HT-29 (cell line): ENCODE results near the gene MC2R. TPM values are rescaled to one million over a fixed set of nuclear protein-coding genes. Genes with fewer than 3 reads are reported as not detected.

ENCODE experiments used
- DNase-seq: peaks from one replicate; pipeline ENCODE4 v3.0.0-alpha.2; 2015; ENCODE audit warnings: low spot score
- total RNA-seq: library from RNA; depleted of rRNA; stranded (reverse); fragments of >200 nt; shearing (Covaris generic); gene quantifications from 2 replicates; pipeline ENCODE4 v1.2.3, GENCODE V29; 2014

The MC2R gene
- total RNA-seq, 1 experiment from 2014 or later: not detected

- no peak for DNase-seq
These were observed 21.9 kb downstream of the MC2R start for GRCh38 chr18:13893418-13893760.

- no peak for DNase-seq
These were observed 23.2 kb downstream of the MC2R start for GRCh38 chr18:13892098-13892497.

- no peak for DNase-seq
These were observed 24.5 kb downstream of the MC2R start for GRCh38 chr18:13890761-13891361.

GRCh38 chr18:13889671-13890070 lies 25.7 kb downstream of the MC2R start:
- peak; percentile 23 for DNase-seq

GRCh38 chr18:13888191-13888716 lies 27.1 kb downstream of the MC2R start:
- no peak for DNase-seq

GRCh38 chr18:13885009-13885408 lies 30.3 kb downstream of the MC2R start:
- no peak for DNase-seq

- DNase-seq: no peak
These were observed 35.4 kb downstream of the MC2R start for GRCh38 chr18:13879937-13880336.

GRCh38 chr18:13879492-13879891 lies 35.8 kb downstream of the MC2R start:
- DNase-seq: no peak

GRCh38 chr18:13878857-13879256 lies 36.5 kb downstream of the MC2R start:
- DNase-seq: no peak

GRCh38 chr18:13877157-13877556 lies 38.2 kb downstream of the MC2R start:
- DNase-seq: no peak

- DNase-seq: no peak
These were observed 40.8 kb downstream of the MC2R start for GRCh38 chr18:13874558-13874957.

- no peak for DNase-seq
These were observed 42.4 kb downstream of the MC2R start for GRCh38 chr18:13872932-13873331.

GRCh38 chr18:13872373-13872772 lies 43.0 kb downstream of the MC2R start:
- DNase-seq: no peak

- no peak for DNase-seq
These were observed 43.6 kb downstream of the MC2R start for GRCh38 chr18:13871701-13872100.

GRCh38 chr18:13868501-13869271 lies 46.6 kb downstream of the MC2R start:
- no peak for DNase-seq

- peak; percentile 70 for DNase-seq
These were observed 52.4 kb downstream of the MC2R start for GRCh38 chr18:13862898-13863297.

GRCh38 chr18:13849791-13850190 lies 65.5 kb downstream of the MC2R start:
- peak; percentile 11 for DNase-seq

GRCh38 chr18:13836559-13836958 lies 78.8 kb downstream of the MC2R start:
- DNase-seq: no peak

- no peak for DNase-seq
These were observed 80.1 kb downstream of the MC2R start for GRCh38 chr18:13835202-13835601.

- no peak for DNase-seq
These were observed 80.8 kb downstream of the MC2R start for GRCh38 chr18:13834496-13835015.
